CD4-positive, CD25-positive, alpha-beta regulatory T cell (primary cell): ENCODE data around the gene FOXF1. TPM values are rescaled to one million over a fixed set of nuclear protein-coding genes. Genes with fewer than 3 reads are reported as not detected.

Experiments used
- polyA plus RNA-seq, 4 donors: library from polyadenylated mRNA; unstranded; fragments of 300-500 nt; fragmentation: Illumina TruSeq; gene quantifications; one replicate each; pipeline ENCODE4 v1.2.3, GENCODE V29; 2021
- total RNA-seq: library from RNA; stranded (reverse); gene quantifications from one replicate; pipeline ENCODE4 v1.2.3, GENCODE V29; 2022

Gene FOXF1
- total and polyA plus RNA-seq, 5 donors from 2014 or later, result not detected

Other genes starting within 250 kb of the FOXF1 start
- 18.4 TPM for gene MTHFSD, start 44.7 kb downstream of the FOXF1 start, total RNA-seq
- 10 to 100 TPM; 13.4 to 19.4 (median 16.2) TPM for gene MTHFSD, start 44.7 kb downstream of the FOXF1 start, polyA plus RNA-seq
- gene FOXC2, start 56.3 kb downstream of the FOXF1 start, total RNA-seq, result not detected
- not detected for gene FOXC2, start 56.3 kb downstream of the FOXF1 start, polyA plus RNA-seq
- not detected for gene FOXL1, start 68.0 kb downstream of the FOXF1 start, total RNA-seq
- gene FOXL1, start 68.0 kb downstream of the FOXF1 start, polyA plus RNA-seq, result not detected